ENCODE measurements around the gene AKAP12. TPM values are rescaled to one million over a fixed set of nuclear protein-coding genes. Genes with fewer than 3 reads are reported as not detected.
"Not testable (repeated sequence)": the region's sequence is repeated elsewhere in the genome, so short reads cannot be mapped to it uniquely, and the experiment has no call there.

AKAP12 gene
- total RNA-seq, 1 experiment from 2014 or later: 109 TPM

DNA sequence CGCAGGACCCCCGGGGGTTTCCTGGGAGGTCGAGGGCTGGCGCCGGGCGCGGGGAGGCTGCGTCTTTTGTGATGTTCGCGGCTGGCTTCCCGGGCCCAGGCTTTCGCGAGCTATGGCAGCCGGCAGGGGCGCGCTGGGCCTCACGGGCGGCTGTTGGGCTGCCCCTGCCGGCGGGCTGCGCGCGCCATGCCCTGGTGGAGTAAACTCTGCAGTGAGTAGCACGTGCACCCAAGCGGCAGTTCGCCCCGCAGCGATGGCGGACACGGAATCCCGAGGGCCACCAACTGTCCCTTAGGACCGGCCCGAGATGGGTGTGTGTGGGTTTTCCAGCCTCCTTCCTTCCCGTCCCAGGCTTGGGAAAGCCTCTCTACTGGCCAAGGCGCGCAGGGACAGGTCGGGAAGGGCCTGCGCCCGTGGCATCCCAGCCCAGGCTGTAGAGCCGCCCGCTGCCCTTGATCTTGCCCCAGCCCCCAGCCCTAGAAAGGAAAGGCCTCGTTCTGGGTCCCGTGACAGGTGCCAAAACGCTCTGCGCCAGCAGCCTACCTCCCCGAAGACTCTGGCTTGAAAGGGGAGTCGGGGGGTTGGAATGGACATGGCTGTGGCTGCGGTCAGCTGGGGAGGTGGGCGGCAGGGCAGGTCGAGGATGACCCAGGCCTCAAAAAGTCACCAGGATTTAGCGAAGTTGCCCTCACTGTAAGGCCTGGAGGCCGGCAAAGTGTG lies 101.9 kb downstream of the AKAP12 start:
- Histone ChIP-seq H3K27ac (ENCODE audit: low read length) (no peak overlapping the region), H3K4me2 (ENCODE audit: low read length) (no peak overlapping the region), H3F3A (ENCODE audit: low read length, unreplicated experiment) (no peaks in the 10 kb centered on the region), H3K79me2 (ENCODE audit: low read length) (peaks cover 17% of the 10 kb centered on the region), H4K20me1 (ENCODE audit: low read length) (peaks cover 16% of the 10 kb centered on the region; the same call in 1 of the 2 replicates), H3K9ac (ENCODE audit: low read length) (no peak overlapping the region), H3K9me3 (ENCODE audit: low read length) (no peaks in the 10 kb centered on the region), H3K4me1 (ENCODE audit: insufficient read depth, low read length) (no peaks in the 10 kb centered on the region), H3K9me2 (replicated peaks; ENCODE audit: low read length) (no peaks in the 10 kb centered on the region), H3K4me3 (ENCODE audit: low read length) (no peak overlapping the region), H3K27me3 (ENCODE audit: low read length) (no peaks in the 10 kb centered on the region), H2AFZ (ENCODE audit: low read length) (no peak overlapping the region), H3K36me3 (ENCODE audit: low read depth, low read length) (peaks cover 20% of the 10 kb centered on the region; the same call in 1 of the 2 replicates)
- DNase-seq: no peak
- TF ChIP-seq EZH2 (IDR thresholded peaks at IDR 0.05; ENCODE audit: low read length, unreplicated experiment): no peak
- no peak for TF ChIP-seq EZH2phosphoT487 (IDR thresholded peaks at IDR 0.05; ENCODE audit: borderline replicate concordance, low read length)
- TF ChIP-seq, protein P1, sequence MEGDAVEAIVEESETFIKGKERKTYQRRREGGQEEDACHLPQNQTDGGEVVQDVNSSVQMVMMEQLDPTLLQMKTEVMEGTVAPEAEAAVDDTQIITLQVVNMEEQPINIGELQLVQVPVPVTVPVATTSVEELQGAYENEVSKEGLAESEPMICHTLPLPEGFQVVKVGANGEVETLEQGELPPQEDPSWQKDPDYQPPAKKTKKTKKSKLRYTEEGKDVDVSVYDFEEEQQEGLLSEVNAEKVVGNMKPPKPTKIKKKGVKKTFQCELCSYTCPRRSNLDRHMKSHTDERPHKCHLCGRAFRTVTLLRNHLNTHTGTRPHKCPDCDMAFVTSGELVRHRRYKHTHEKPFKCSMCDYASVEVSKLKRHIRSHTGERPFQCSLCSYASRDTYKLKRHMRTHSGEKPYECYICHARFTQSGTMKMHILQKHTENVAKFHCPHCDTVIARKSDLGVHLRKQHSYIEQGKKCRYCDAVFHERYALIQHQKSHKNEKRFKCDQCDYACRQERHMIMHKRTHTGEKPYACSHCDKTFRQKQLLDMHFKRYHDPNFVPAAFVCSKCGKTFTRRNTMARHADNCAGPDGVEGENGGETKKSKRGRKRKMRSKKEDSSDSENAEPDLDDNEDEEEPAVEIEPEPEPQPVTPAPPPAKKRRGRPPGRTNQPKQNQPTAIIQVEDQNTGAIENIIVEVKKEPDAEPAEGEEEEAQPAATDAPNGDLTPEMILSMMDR (conservative IDR thresholded peaks at IDR 0.05; ENCODE audit: low read depth, low read length): no peak
- intact Hi-C loops (cut with micrococcal nuclease): no loop called here
- BruUV-seq (replicated peaks): no TSS peak
- ChIA-PET POLR2A (ENCODE audit: unreplicated experiment) (no interaction called here), CTCF (no interaction called here)
- no peak for ATAC-seq

DNA sequence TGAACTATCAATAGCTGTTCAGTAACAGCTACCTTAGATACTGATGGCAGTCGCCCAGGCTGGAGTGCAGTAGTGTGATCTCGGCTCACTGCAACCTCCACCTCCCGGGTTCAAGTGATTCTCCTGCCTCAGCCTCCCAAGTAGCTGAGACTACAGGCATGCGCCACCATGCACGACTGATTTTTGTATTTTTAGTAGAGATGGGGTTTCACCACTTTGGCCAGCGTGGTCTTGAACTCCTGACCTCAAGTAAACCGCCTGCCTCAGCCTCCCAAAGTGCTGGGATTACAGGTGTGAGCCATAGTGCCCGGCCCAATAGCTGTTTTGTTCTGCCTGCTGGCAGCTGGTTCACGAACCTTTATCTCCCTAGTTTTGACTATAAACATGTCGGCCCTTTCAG lies 103.0 kb downstream of the AKAP12 start:
- intact Hi-C loops (cut with micrococcal nuclease); H3F3A ChIP-seq (ENCODE audit: low read length, unreplicated experiment); H3K9ac ChIP-seq (ENCODE audit: low read length); H3K9me3 ChIP-seq (ENCODE audit: low read length); CTCF ChIA-PET; H3K27ac ChIP-seq (ENCODE audit: low read length); H3K4me3 ChIP-seq (ENCODE audit: low read length); H3K9me2 ChIP-seq (replicated peaks; ENCODE audit: low read length); DNase-seq; H3K4me1 ChIP-seq (ENCODE audit: insufficient read depth, low read length); BruUV-seq (replicated peaks); ATAC-seq; POLR2A ChIA-PET (ENCODE audit: unreplicated experiment); H3K27me3 ChIP-seq (ENCODE audit: low read length); H2AFZ ChIP-seq (ENCODE audit: low read length); H3K4me2 ChIP-seq (ENCODE audit: low read length): not testable (repeated sequence)
- H3K36me3 ChIP-seq (ENCODE audit: low read depth, low read length): peaks cover 24% of the 10 kb centered on the region; the same call in 1 of the 2 replicates
- peaks cover 17% of the 10 kb centered on the region for H3K79me2 ChIP-seq (ENCODE audit: low read length)
- peaks cover 13% of the 10 kb centered on the region; the same call in 1 of the 2 replicates for H4K20me1 ChIP-seq (ENCODE audit: low read length)

DNA sequence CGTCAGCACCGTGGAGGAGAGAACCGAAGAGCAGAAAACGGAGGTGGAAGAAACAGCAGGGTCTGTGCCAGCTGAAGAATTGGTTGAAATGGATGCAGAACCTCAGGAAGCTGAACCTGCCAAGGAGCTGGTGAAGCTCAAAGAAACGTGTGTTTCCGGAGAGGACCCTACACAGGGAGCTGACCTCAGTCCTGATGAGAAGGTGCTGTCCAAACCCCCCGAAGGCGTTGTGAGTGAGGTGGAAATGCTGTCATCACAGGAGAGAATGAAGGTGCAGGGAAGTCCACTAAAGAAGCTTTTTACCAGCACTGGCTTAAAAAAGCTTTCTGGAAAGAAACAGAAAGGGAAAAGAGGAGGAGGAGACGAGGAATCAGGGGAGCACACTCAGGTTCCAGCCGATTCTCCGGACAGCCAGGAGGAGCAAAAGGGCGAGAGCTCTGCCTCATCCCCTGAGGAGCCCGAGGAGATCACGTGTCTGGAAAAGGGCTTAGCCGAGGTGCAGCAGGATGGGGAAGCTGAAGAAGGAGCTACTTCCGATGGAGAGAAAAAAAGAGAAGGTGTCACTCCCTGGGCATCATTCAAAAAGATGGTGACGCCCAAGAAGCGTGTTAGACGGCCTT lies 110.0 kb downstream of the AKAP12 start:
- intact Hi-C loops (cut with micrococcal nuclease): no loop called here
- Histone ChIP-seq H3F3A (ENCODE audit: low read length, unreplicated experiment) (no peaks in the 10 kb centered on the region), H3K79me2 (ENCODE audit: low read length) (no peaks in the 10 kb centered on the region; the same call in 1 of the 2 replicates), H4K20me1 (ENCODE audit: low read length) (0 out of 2 replicates have a peak, but pooled peaks cover 5% of the 10 kb centered on the region), H2AFZ (ENCODE audit: low read length) (no peak overlapping the region), H3K4me2 (ENCODE audit: low read length) (no peak overlapping the region), H3K4me1 (ENCODE audit: insufficient read depth, low read length) (no peaks in the 10 kb centered on the region), H3K4me3 (ENCODE audit: low read length) (no peak overlapping the region), H3K9me2 (replicated peaks; ENCODE audit: low read length) (no peaks in the 10 kb centered on the region), H3K27me3 (ENCODE audit: low read length) (no peaks in the 10 kb centered on the region), H3K36me3 (ENCODE audit: low read depth, low read length) (peaks cover 12% of the 10 kb centered on the region; the same call in 1 of the 2 replicates), H3K9ac (ENCODE audit: low read length) (no peak overlapping the region), H3K9me3 (ENCODE audit: low read length) (no peaks in the 10 kb centered on the region), H3K27ac (ENCODE audit: low read length) (no peak overlapping the region)
- no TSS peak for BruUV-seq (replicated peaks)
- DNase-seq (no peak), ATAC-seq (no peak)
- ChIA-PET CTCF (no interaction called here), POLR2A (ENCODE audit: unreplicated experiment) (no interaction called here)
- TF ChIP-seq EZH2 (IDR thresholded peaks at IDR 0.05; ENCODE audit: low read length, unreplicated experiment): no peak
- TF ChIP-seq, protein P1 (conservative IDR thresholded peaks at IDR 0.05; ENCODE audit: low read depth, low read length): no peak
- TF ChIP-seq EZH2phosphoT487 (IDR thresholded peaks at IDR 0.05; ENCODE audit: borderline replicate concordance, low read length): no peak

All from PC-3 (cell line).